Ovary (tissue), 9 donors: Measurements from ENCODE around the gene ATXN7. TPM values are rescaled to one million over a fixed set of nuclear protein-coding genes. Genes with fewer than 3 reads are reported as not detected.

ENCODE experiments used
- DNase-seq, 5 donors: peaks; one replicate each; pipeline ENCODE4 v3.0.0-alpha.2; 2019 to 2020
- H3K27ac ChIP-seq, 2 donors: fragments of 200-600 bp; one replicate each; pipeline versions ENCODE4 v1.5.1 to v1.8.0; 2019 to 2022
- H3K27me3 ChIP-seq: fragments of 200-600 bp; one replicate; pipeline ENCODE4 v1.8.0; 2022
- H3K36me3 ChIP-seq: fragments of 200-600 bp; sonication (generic); one replicate; pipeline ENCODE4 v1.5.1; 2019
- H3K4me1 ChIP-seq: one replicate; pipeline ENCODE4 v1.8.1; 2013; ENCODE audit warnings: mild to moderate bottlenecking, moderate library complexity; ENCODE audit not compliant: insufficient read depth
- H3K4me3 ChIP-seq: fragments of 200-600 bp; sonication (generic); one replicate; pipeline ENCODE4 v1.5.1; 2017
- H3K9me3 ChIP-seq, 2 donors: fragments of 200-600 bp in 1 of 2; sonication (generic) in 1 of 2; one replicate each; pipeline versions ENCODE4 v1.5.1 to v1.8.1; 2013 to 2019; ENCODE audit warnings: mild to moderate bottlenecking in 1 of 2, moderate library complexity in 1 of 2
- EP300 ChIP-seq: sonication (generic); formaldehyde crosslinking; IDR thresholded peaks from one replicate; pipeline ENCODE4 v1.6.1; 2017; ENCODE audit warnings: antibody characterized with exemption
- POLR2A ChIP-seq: fragments of 450-650 bp; IDR thresholded peaks from one replicate; pipeline ENCODE4 v1.6.1; 2017; ENCODE audit warnings: antibody characterized with exemption, mild to moderate bottlenecking, moderate library complexity
- WGBS, 3 donors: extraction: QIAGEN DNeasy Blood & Tissue Kit in 1 of 3; methylation state at CpG; one replicate each; pipeline versions ENCODE4 v1.1.5 to v1.1.7; 2013 to 2017; 5-methylcytosine and 5-hydroxymethylcytosine counted together
- intact Hi-C, 4 donors: fragments of 100-400 bp; cut with DNase I; formaldehyde crosslinking; loops; one replicate each; pipeline versions ENCODE4 v1.11.0 to v1.15.1; 2022 to 2023
- polyA plus RNA-seq, 2 donors: library from polyadenylated mRNA; stranded (reverse); fragments of 200-250 nt in 1 of 2; fragments of 350-450 nt in 1 of 2; fragmentation: Illumina TruSeq in 1 of 2; extraction: RNeasy Lipid Tissue Mini Kit (QIAGEN cat#74804) in 1 of 2; gene quantifications; one replicate each; pipeline ENCODE4 v1.2.3, GENCODE V29; 2013 to 2014
- total RNA-seq, 7 donors: library from RNA; depleted of rRNA in 2 of 7; stranded (reverse); fragments of >200 nt in 2 of 7; fragmentation: NEBNext Ultra II Directional in 3 of 7; extraction: Animal tissue kit (Norgen Biotek cat#: 25700) in 3 of 7; gene quantifications; one replicate each; pipeline versions ENCODE4 v1.1.0 to v1.2.4, GENCODE V29; 2016 to 2023
- TF ChIP-seq, protein P1 (sequence below), 3 donors: fragments of 450-650 bp in 2 of 3; fragments of 200-600 bp in 1 of 3; IDR thresholded peaks; one replicate each; pipeline versions ENCODE4 v1.5.1 to v1.8.0; 2016 to 2022; ENCODE audit warnings: antibody characterized with exemption in 3 of 3, mild to moderate bottlenecking in 1 of 3
- donor health status: DM: no; HTN: no; CAD: no; lungs with moderate emphysema.
- donor health status: DM: no; HTN: no; CAD: no.
- donor health status: Bipolar disorder and iron deficiency.
- donor health status: DM: yes; HTN: yes; CAD: no.
- donor health status: DM: no; HTN: no; CAD: no.
- donor health status: DM: yes; HTN: yes; CAD: no.

The ATXN7 gene
- total and polyA plus RNA-seq, 9 donors, result 4.3 to 47.0 (median 27.7) TPM

DNA sequence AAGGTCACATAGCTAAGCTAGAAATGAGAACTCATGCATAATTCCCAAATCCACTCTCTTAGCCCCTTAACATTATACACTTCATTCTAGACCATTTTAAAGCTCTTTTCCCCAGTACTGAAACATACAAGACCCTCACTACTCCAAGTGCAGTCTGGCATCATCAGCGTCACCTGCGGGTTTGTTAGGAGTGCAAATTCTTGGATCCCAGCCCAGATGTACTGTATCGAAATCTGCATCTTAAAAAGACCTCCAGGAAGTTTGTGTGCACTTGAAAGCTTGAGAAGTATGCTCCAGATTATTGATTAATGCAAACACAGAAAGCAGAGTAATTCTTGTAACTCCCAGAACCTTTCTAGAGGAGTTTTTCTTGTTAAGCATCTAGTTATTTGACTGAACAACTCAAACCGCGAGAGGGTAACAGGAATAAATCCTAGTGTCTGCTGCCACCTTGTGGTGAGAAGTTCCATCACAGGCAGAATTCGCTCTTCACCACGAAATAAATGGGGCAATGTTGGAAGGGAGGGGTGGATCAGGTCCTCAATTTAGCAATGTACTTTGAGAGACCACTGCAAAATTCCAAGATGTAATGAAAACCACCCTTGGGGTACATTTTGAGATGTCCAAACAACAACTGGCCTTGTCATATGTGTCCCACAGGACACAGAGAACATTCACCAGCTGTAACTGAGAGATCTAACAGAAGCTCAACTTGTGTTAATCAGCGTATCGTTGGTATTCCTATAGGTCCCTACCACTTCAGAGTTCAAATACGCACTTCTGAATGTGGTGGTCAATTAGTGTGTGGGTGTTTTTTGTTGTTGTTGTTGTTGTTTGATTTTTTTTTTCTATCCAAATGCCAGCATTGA is 45.2 kb upstream of the ATXN7 start:
- Histone ChIP-seq H3K27ac (no peak overlapping the region), H3K27me3 (no peaks in the 10 kb centered on the region), H3K4me3 (no peak overlapping the region), H3K9me3 (no peaks in the 10 kb centered on the region), H3K4me1 (no peaks in the 10 kb centered on the region), H3K36me3 (no peaks in the 10 kb centered on the region)
- DNase-seq, result peak; percentile 26 to 69 (median 52)
- intact Hi-C loops, result loop anchor here (5.0 to 10.0 kb wide), 3 partner anchors 464 to 1196 kb away; no protein-coding TSS in a partner anchor
- no peak for TF ChIP-seq EP300
- TF ChIP-seq, protein P1, sequence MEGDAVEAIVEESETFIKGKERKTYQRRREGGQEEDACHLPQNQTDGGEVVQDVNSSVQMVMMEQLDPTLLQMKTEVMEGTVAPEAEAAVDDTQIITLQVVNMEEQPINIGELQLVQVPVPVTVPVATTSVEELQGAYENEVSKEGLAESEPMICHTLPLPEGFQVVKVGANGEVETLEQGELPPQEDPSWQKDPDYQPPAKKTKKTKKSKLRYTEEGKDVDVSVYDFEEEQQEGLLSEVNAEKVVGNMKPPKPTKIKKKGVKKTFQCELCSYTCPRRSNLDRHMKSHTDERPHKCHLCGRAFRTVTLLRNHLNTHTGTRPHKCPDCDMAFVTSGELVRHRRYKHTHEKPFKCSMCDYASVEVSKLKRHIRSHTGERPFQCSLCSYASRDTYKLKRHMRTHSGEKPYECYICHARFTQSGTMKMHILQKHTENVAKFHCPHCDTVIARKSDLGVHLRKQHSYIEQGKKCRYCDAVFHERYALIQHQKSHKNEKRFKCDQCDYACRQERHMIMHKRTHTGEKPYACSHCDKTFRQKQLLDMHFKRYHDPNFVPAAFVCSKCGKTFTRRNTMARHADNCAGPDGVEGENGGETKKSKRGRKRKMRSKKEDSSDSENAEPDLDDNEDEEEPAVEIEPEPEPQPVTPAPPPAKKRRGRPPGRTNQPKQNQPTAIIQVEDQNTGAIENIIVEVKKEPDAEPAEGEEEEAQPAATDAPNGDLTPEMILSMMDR (IDR thresholded peaks at IDR 0.05), result peak; percentile 61 to 68 (median 61)
- 25 to 30% (median 25%) methylated on average over 10 of the region's 10 CpGs for whole genome bisulfite sequencing, 3 donors

DNA sequence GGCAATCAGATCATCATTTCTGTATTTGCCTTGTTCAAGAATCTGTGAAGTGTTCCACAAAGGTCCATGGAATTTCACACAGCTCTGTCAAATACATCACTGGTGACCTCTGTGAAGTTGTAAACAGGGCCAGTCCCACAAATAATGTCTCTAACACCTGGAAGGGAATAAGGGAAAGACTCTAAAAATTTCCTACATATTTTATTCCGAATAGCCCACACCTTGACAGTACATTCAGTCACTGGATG is 44.6 kb upstream of the ATXN7 start, which contains the start of gene C3orf49:
TSS of gene C3orf49 (plus strand) at position 149 of the 248 bp plus-strand sequence. CDS start 173 bp downstream, outside the sequence.
- 87 to 97% (median 93%) methylated on average over 1 of the region's 1 CpG for WGBS, 3 donors
- intact Hi-C loops, result loop anchor here (5.0 to 10.0 kb wide), 3 partner anchors 464 to 1197 kb away; no protein-coding TSS in a partner anchor
- H3K27me3 ChIP-seq, result no peaks in the 10 kb centered on the region

DNA sequence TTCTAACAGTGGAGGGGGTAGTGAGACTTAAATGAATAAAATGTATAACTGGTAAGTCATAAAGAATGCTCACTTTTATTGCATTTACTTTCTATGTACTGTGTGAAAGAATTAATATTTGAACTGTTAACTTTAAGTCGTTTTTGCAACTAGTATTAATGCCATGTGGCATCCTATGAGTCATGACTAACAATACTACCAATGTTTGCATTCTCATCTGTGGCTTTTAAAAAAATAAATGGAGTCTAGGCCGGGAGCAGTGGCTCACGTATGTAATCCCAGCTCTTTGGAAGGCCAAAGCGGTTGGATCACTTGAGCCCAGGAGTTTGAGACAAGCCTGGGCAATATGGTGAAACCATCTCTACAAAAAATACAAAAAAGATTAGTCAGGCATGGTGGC is 39.4 kb upstream of the ATXN7 start:
- H3K36me3 ChIP-seq, result no peaks in the 10 kb centered on the region
- no peaks in the 10 kb centered on the region for H3K27me3 ChIP-seq
- H3K9me3 ChIP-seq, result no peaks in the 10 kb centered on the region
- WGBS, 3 donors, result 81 to 86% (median 83%) methylated on average over 4 of the region's 4 CpGs
- no peak for DNase-seq
- intact Hi-C loops, result no loop called here
- no peak overlapping the region for H3K27ac ChIP-seq
- TF ChIP-seq, protein P1 (IDR thresholded peaks at IDR 0.05), result no peak
- no peak for TF ChIP-seq EP300
- TF ChIP-seq POLR2A, result no peak
- H3K4me1 ChIP-seq, result no peaks in the 10 kb centered on the region
- H3K4me3 ChIP-seq, result no peak overlapping the region

More for the DNA sequence above, 44.6 kb upstream of the ATXN7 start, which contains the start of gene C3orf49:
- H3K9me3 ChIP-seq, result no peaks in the 10 kb centered on the region
- no peak within 1 kb of the TSS for H3K27ac ChIP-seq
- no peaks in the 10 kb centered on the region for H3K36me3 ChIP-seq
- DNase-seq, result no peak
- H3K4me1 ChIP-seq, result no peaks in the 10 kb centered on the region
- no peak within 1 kb of the TSS for H3K4me3 ChIP-seq
- TF ChIP-seq POLR2A (no peak), EP300 (no peak)
- TF ChIP-seq, protein P1 (IDR thresholded peaks at IDR 0.05), result no peak

DNA sequence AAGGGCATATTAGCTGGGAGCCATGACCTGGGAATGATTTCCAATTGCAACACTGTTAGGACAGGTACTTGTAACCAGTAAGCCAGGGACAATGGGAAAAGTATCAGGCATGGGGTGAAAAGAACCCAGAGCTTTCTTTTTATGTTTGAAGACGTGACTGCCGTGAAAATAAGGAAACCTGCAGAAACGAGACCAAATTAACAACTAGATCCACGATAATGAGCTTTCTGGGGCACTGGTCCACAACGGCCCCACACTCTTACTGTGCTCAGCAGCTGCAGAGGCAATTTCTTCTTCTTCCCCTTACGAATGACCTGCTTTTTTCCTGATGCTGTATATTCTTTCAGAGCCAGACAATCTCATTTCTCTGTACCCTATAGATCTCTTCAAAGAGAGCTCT is 33.1 kb upstream of the ATXN7 start:
- no peaks in the 10 kb centered on the region for H3K9me3 ChIP-seq
- intact Hi-C loops, result no loop called here
- WGBS, 3 donors, result 94 to 97% (median 96%) methylated on average over 6 of the region's 6 CpGs
- no peak for TF ChIP-seq POLR2A
- no peak for TF ChIP-seq EP300
- TF ChIP-seq, protein P1 (IDR thresholded peaks at IDR 0.05), result no peak
- no peaks in the 10 kb centered on the region for H3K36me3 ChIP-seq
- no peak overlapping the region for H3K27ac ChIP-seq
- no peaks in the 10 kb centered on the region for H3K27me3 ChIP-seq
- H3K4me3 ChIP-seq, result no peak overlapping the region
- no peaks in the 10 kb centered on the region for H3K4me1 ChIP-seq
- no peak for DNase-seq
